SK-N-SH treated with all-trans-retinoic acid at 6 μM for 48 hours (cell line): ENCODE measurements around the gene RBM18.

Source experiments
- TCF4 ChIP-seq: fragments of 250-450 bp; sonication (Bioruptor Pico); IDR thresholded peaks from 2 replicates; pipeline ENCODE4 v1.8.0; 2021; ENCODE audit warnings: mild to moderate bottlenecking, moderate library complexity, borderline replicate concordance
- TF ChIP-seq, protein P1 (sequence below): fragments of 250-450 bp; sonication (Bioruptor Pico); IDR thresholded peaks from 2 replicates; pipeline ENCODE4 v1.8.0; 2020; ENCODE audit warnings: mild to moderate bottlenecking, moderate library complexity, borderline replicate concordance

DNA sequence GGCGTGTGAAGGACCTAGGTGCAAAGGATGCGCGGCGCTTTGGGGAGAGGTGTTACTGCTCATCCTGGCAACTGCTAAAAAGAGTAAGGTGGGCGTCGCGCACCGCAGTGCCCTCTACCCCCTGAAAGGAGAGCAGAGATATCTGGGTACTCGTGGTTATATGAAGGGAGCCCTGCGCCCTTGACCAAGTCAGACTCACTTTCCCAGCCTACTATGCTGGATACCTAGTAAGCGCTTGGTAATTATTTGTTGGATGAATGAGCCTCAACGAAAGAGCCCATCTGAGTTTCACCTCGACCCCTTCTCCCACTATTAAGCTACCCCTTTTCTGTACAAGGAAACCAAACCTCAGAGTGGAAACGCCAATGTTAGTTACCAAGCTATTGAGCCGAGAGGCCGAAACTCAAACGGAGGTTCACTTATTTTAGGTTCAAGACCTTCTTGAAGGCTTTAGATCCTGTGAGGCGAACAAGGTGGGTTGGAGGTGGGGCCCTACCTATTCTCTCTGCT, 43.9 kb downstream of the RBM18 start:
- TF ChIP-seq TCF4, result no peak
- TF ChIP-seq, protein P1, sequence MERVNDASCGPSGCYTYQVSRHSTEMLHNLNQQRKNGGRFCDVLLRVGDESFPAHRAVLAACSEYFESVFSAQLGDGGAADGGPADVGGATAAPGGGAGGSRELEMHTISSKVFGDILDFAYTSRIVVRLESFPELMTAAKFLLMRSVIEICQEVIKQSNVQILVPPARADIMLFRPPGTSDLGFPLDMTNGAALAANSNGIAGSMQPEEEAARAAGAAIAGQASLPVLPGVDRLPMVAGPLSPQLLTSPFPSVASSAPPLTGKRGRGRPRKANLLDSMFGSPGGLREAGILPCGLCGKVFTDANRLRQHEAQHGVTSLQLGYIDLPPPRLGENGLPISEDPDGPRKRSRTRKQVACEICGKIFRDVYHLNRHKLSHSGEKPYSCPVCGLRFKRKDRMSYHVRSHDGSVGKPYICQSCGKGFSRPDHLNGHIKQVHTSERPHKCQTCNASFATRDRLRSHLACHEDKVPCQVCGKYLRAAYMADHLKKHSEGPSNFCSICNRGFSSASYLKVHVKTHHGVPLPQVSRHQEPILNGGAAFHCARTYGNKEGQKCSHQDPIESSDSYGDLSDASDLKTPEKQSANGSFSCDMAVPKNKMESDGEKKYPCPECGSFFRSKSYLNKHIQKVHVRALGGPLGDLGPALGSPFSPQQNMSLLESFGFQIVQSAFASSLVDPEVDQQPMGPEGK (CRISPR knock-in tag), result no peak
